H9 (cell line): Measurements from ENCODE around the gene EFNB1. TPM values are rescaled to one million over a fixed set of nuclear protein-coding genes. Genes with fewer than 3 reads are reported as not detected.

Experiments used
- DNase-seq: peaks from one replicate; pipeline ENCODE4 v3.0.0-alpha.2; 2017
- H2AFZ ChIP-seq: one replicate; pipeline ENCODE4 v1.6.1; 2013; ENCODE audit warnings: mild to moderate bottlenecking, low read length, control low read depth, moderate library complexity
- H2AK5ac ChIP-seq: 2 replicates; pipeline ENCODE4 v1.6.1; 2013; ENCODE audit warnings: low read length, control low read depth, mixed read lengths; ENCODE audit not compliant: insufficient read length
- H2BK120ac ChIP-seq: one replicate; pipeline ENCODE4 v1.6.1; 2013; ENCODE audit warnings: low read depth, mild to moderate bottlenecking, low read length, control low read depth, inconsistent platforms; ENCODE audit not compliant: poor library complexity, severe bottlenecking
- H2BK12ac ChIP-seq: 2 replicates; pipeline ENCODE4 v1.6.1; 2013; ENCODE audit warnings: low read length, control low read depth, mixed read lengths, low read depth; ENCODE audit not compliant: insufficient read length
- H2BK15ac ChIP-seq: 2 replicates; pipeline ENCODE4 v1.6.1; 2013; ENCODE audit warnings: low read depth, low read length, control low read depth
- H2BK20ac ChIP-seq: one replicate; pipeline ENCODE4 v1.6.1; 2013; ENCODE audit warnings: low read depth, mild to moderate bottlenecking, low read length, control low read depth, inconsistent platforms; ENCODE audit not compliant: poor library complexity, severe bottlenecking
- H2BK5ac ChIP-seq: 2 replicates; pipeline ENCODE4 v1.6.1; 2013; ENCODE audit warnings: low read length, control low read depth, mixed read lengths; ENCODE audit not compliant: insufficient read length
- H3K14ac ChIP-seq: 2 replicates; pipeline ENCODE4 v1.6.1; 2013; ENCODE audit warnings: low read length, control low read depth; ENCODE audit not compliant: insufficient read depth
- H3K18ac ChIP-seq: 2 replicates; pipeline ENCODE4 v1.6.1; 2013; ENCODE audit warnings: low read depth, mild to moderate bottlenecking, mixed read lengths, low read length, control low read depth; ENCODE audit not compliant: insufficient read length
- H3K23ac ChIP-seq: 2 replicates; pipeline ENCODE4 v1.6.1; 2013; ENCODE audit warnings: low read length, control low read depth, mixed read lengths, low read depth; ENCODE audit not compliant: insufficient read length
- H3K23me2 ChIP-seq: 2 replicates; pipeline ENCODE4 v1.6.1; 2013; ENCODE audit warnings: low read depth, mild to moderate bottlenecking, mixed read lengths, low read length, control low read depth; ENCODE audit not compliant: insufficient read length, poor library complexity, severe bottlenecking
- H3K27ac ChIP-seq: 2 replicates; pipeline ENCODE4 v1.5.1; 2013; ENCODE audit warnings: low read length, control low read depth, mixed read lengths, low read depth; ENCODE audit not compliant: insufficient read length
- H3K27me3 ChIP-seq: 2 replicates; pipeline ENCODE4 v1.6.1; 2013; ENCODE audit warnings: low read length, control low read depth, inconsistent platforms; ENCODE audit not compliant: insufficient read depth
- H3K4ac ChIP-seq: 2 replicates; pipeline ENCODE4 v1.6.1; 2013; ENCODE audit warnings: low read depth, mild to moderate bottlenecking, control low read depth, inconsistent platforms, low read length, moderate library complexity
- H3K4me1 ChIP-seq: 2 replicates; pipeline ENCODE4 v1.6.1; 2013; ENCODE audit warnings: low read length, control low read depth, inconsistent platforms; ENCODE audit not compliant: insufficient read depth
- H3K4me2 ChIP-seq: 2 replicates; pipeline ENCODE4 v1.6.1; 2013; ENCODE audit warnings: low read length, control low read depth, mixed read lengths; ENCODE audit not compliant: insufficient read length, insufficient read depth
- H3K56ac ChIP-seq: 2 replicates; pipeline ENCODE4 v1.6.1; 2013; ENCODE audit warnings: low read depth, mild to moderate bottlenecking, mixed read lengths, low read length, control low read depth; ENCODE audit not compliant: insufficient read length
- H3K79me1 ChIP-seq: 2 replicates; pipeline ENCODE4 v1.6.1; 2013; ENCODE audit warnings: low read depth, mild to moderate bottlenecking, moderate library complexity, low read length, control low read depth, inconsistent platforms; ENCODE audit not compliant: insufficient read depth, poor library complexity, severe bottlenecking
- H3K79me2 ChIP-seq: 2 replicates; pipeline ENCODE4 v1.6.1; 2013; ENCODE audit warnings: low read length, control low read depth, inconsistent platforms; ENCODE audit not compliant: insufficient read depth
- H3K9ac ChIP-seq: 2 replicates; pipeline ENCODE4 v1.6.1; 2013; ENCODE audit warnings: low read length, control low read depth, mixed read lengths; ENCODE audit not compliant: insufficient read length; ENCODE audit errors: extremely low read depth
- H3K9me3 ChIP-seq: one replicate; pipeline ENCODE4 v1.6.1; 2013; ENCODE audit warnings: low read depth, low read length, inconsistent platforms; ENCODE audit not compliant: control insufficient read depth
- H3T11ph ChIP-seq: one replicate; pipeline ENCODE4 v1.6.1; 2013; ENCODE audit warnings: mild to moderate bottlenecking, low read length, control low read depth, inconsistent platforms
- H4K20me1 ChIP-seq: one replicate; pipeline ENCODE4 v1.6.1; 2013; ENCODE audit not compliant: control insufficient read depth, insufficient read length, insufficient read depth
- H4K5ac ChIP-seq: 2 replicates; pipeline ENCODE4 v1.6.1; 2013; ENCODE audit warnings: low read depth, mild to moderate bottlenecking, mixed read lengths, low read length, control low read depth; ENCODE audit not compliant: insufficient read length
- H4K8ac ChIP-seq: replicated peaks from 2 replicates; pipeline ENCODE4 v1.6.1; 2013; ENCODE audit warnings: low read length, control low read depth, mixed read lengths, low read depth; ENCODE audit not compliant: insufficient read length
- H4K91ac ChIP-seq: 2 replicates; pipeline ENCODE4 v1.6.1; 2013; ENCODE audit warnings: low read depth, mild to moderate bottlenecking, moderate library complexity, mixed read lengths, low read length, control low read depth; ENCODE audit not compliant: insufficient read length
- H3K27ac Mint-ChIP-seq, 3 experiments: 2 replicates in 2 of 3; 3 replicates in 1 of 3; pipeline ENCODE4 v1.8.0; 2020 to 2021; ENCODE audit warnings: mixed read lengths in 3 of 3, mild to moderate bottlenecking in 1 of 3, moderate library complexity in 1 of 3
- H3K27me3 Mint-ChIP-seq: 2 replicates; pipeline ENCODE4 v1.8.0; 2021; ENCODE audit warnings: low read depth, mild to moderate bottlenecking, moderate library complexity, mixed read lengths
- H3K36me3 Mint-ChIP-seq, 3 experiments: 2 replicates in 2 of 3; 3 replicates in 1 of 3; pipeline ENCODE4 v1.8.0; 2020 to 2021; ENCODE audit warnings: low read depth in 3 of 3, mixed read lengths in 3 of 3; ENCODE audit not compliant: insufficient read depth in 1 of 3
- H3K4me1 Mint-ChIP-seq, 2 experiments: 2 replicates each; pipeline ENCODE4 v1.8.0; 2020; ENCODE audit warnings: mixed read lengths in 2 of 2
- H3K4me3 Mint-ChIP-seq, 2 experiments: 2 replicates in 1 of 2; 3 replicates in 1 of 2; pipeline ENCODE4 v1.8.0; 2020 to 2021; ENCODE audit warnings: mild to moderate bottlenecking in 2 of 2, mixed read lengths in 2 of 2, moderate library complexity in 1 of 2
- H3K9me3 Mint-ChIP-seq, 2 experiments: 2 replicates in 1 of 2; 3 replicates in 1 of 2; pipeline ENCODE4 v1.8.0; 2020; ENCODE audit warnings: mild to moderate bottlenecking in 2 of 2, mixed read lengths in 2 of 2, moderate library complexity in 1 of 2
- WGBS: extraction: QIAGEN DNeasy Blood & Tissue Kit; methylation state at CpG from one replicate; pipeline ENCODE4 v1.1.7; 2013; ENCODE audit warnings: missing lambda C conversion rate, low lambda C conversion rate, mixed read lengths; ENCODE audit not compliant: insufficient read length; ENCODE audit errors: extremely low coverage; 5-methylcytosine and 5-hydroxymethylcytosine counted together
- total RNA-seq: library from RNA; stranded (reverse); gene quantifications from 2 replicates; pipeline ENCODE4 v1.2.1, GENCODE V29; 2021
- TF ChIP-seq, protein P1 (sequence below): fragments of 200-600 bp; sonication (generic); conservative IDR thresholded peaks from 3 replicates; pipeline ENCODE4 v1.8.0; 2021; ENCODE audit warnings: antibody characterized with exemption, mild to moderate bottlenecking

EFNB1 gene
- total RNA-seq, 1 experiment from 2014 or later: 3.1 TPM

DNA sequence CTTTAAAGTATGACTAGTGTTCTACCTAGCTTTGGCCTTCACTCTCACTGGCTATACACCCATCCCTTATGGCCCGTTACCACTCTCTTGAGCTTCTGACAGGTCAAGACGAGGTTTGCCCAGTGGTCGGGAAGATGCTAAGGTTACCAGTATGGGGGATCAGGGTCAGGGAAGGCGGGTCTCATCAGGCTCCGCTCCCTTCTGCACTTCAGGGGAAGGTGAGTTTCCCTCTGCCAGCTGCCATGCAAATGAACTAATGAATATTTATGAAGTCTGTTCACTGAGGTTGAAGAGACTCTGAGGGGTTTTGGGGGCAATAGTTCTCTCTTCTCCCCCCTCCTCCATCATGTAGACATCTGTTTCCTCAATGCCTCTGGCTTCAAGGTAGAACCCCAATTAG, 6.6 kb downstream of the EFNB1 start:
- Mint-ChIP-seq H3K27ac (no peak overlapping the region), H3K4me3 (no peak overlapping the region), H3K36me3 (peaks cover 7 to 16% (median 13%) of the 10 kb centered on the region in 3 experiments; a peak in 6 of 7 replicates), H3K9me3 (peaks cover 58 to 71% of the 10 kb centered on the region in 2 experiments), H3K27me3 (peaks cover 87% of the 10 kb centered on the region), H3K4me1 (peaks cover 10 to 32% of the 10 kb centered on the region in 2 experiments)
- no peak overlapping the region for H2BK20ac ChIP-seq
- H3K56ac ChIP-seq: no peak overlapping the region
- no CpG with 5 or more reads among the region's 5 CpGs for WGBS
- no peaks in the 10 kb centered on the region for H3K9me3 ChIP-seq
- no peak overlapping the region for H3K4ac ChIP-seq
- H4K20me1 ChIP-seq: no peaks in the 10 kb centered on the region
- no peaks in the 10 kb centered on the region for H3K79me1 ChIP-seq
- no peak overlapping the region for H4K5ac ChIP-seq
- TF ChIP-seq, protein P1, sequence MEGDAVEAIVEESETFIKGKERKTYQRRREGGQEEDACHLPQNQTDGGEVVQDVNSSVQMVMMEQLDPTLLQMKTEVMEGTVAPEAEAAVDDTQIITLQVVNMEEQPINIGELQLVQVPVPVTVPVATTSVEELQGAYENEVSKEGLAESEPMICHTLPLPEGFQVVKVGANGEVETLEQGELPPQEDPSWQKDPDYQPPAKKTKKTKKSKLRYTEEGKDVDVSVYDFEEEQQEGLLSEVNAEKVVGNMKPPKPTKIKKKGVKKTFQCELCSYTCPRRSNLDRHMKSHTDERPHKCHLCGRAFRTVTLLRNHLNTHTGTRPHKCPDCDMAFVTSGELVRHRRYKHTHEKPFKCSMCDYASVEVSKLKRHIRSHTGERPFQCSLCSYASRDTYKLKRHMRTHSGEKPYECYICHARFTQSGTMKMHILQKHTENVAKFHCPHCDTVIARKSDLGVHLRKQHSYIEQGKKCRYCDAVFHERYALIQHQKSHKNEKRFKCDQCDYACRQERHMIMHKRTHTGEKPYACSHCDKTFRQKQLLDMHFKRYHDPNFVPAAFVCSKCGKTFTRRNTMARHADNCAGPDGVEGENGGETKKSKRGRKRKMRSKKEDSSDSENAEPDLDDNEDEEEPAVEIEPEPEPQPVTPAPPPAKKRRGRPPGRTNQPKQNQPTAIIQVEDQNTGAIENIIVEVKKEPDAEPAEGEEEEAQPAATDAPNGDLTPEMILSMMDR: no peak
- no peak overlapping the region for H3K18ac ChIP-seq
- no peak overlapping the region for H3K23ac ChIP-seq
- no peak overlapping the region for H2BK15ac ChIP-seq
- H3K27me3 ChIP-seq: peaks cover 51% of the 10 kb centered on the region
- no peak overlapping the region for H2AFZ ChIP-seq
- H3K9ac ChIP-seq: no peak overlapping the region
- peak; percentile 2 for DNase-seq
- H3K23me2 ChIP-seq: no peaks in the 10 kb centered on the region
- no peak overlapping the region for H2BK120ac ChIP-seq
- no peak overlapping the region for H3K14ac ChIP-seq
- H3K4me2 ChIP-seq: no peak overlapping the region
- no peak overlapping the region for H3T11ph ChIP-seq
- H3K27ac ChIP-seq: no peak overlapping the region
- no peak overlapping the region for H2BK12ac ChIP-seq
- H2AK5ac ChIP-seq: no peak overlapping the region
- no peaks in the 10 kb centered on the region for H3K4me1 ChIP-seq
- no peak overlapping the region for H4K91ac ChIP-seq
- no peak overlapping the region for H4K8ac ChIP-seq
- no peaks in the 10 kb centered on the region for H3K79me2 ChIP-seq
- H2BK5ac ChIP-seq: no peak overlapping the region
